Endometrial microvascular endothelial cells (primary cell): ENCODE measurements around the gene USP47. TPM values are rescaled to one million over a fixed set of nuclear protein-coding genes. Genes with fewer than 3 reads are reported as not detected.

ENCODE experiments used
- in situ Hi-C: cut with HindIII; loops from 2 replicates; pipeline ENCODE4 v1.10.0; 2017; ENCODE audit warnings: low sequenced_read_pairs, low pct_unique_long_range_greater_than_20kb; ENCODE audit errors: inconsistent ontology term
- total RNA-seq: library from RNA; depleted of rRNA; stranded (reverse); fragments of >200 nt; gene quantifications from one replicate; pipeline ENCODE4 v1.2.3, GENCODE V29; 2015; ENCODE audit errors: inconsistent ontology term

The USP47 gene
- total RNA-seq, 1 donor from 2014 or later = 35.4 TPM

- in situ Hi-C loops = no loop called here
Observed at GRCh38 chr11:12005061-12005460, 163.3 kb downstream of the USP47 start.

GRCh38 chr11:12005476-12005875, 163.7 kb downstream of the USP47 start:
- in situ Hi-C loops = no loop called here

- in situ Hi-C loops = no loop called here
Observed at GRCh38 chr11:12006552-12007229, 164.9 kb downstream of the USP47 start.

GRCh38 chr11:12007230-12007593, 165.4 kb downstream of the USP47 start:
- in situ Hi-C loops = no loop called here

GRCh38 chr11:12007769-12008737, 166.3 kb downstream of the USP47 start, which contains the start of gene DKK3:
DKK3 (minus strand) TSS chr11:12008626; CDS start chr11:12008582, 44 bp downstream.
- in situ Hi-C loops = no loop called here

Other genes with a start within 250 kb of the USP47 start
- gene GALNT18, start 220.0 kb upstream of the USP47 start, total RNA-seq = 39.8 TPM
- gene DKK3, start 166.7 kb downstream of the USP47 start, total RNA-seq = 192 TPM